ENCODE data around the gene DLG2.
"Not testable (repeated sequence)": the region's sequence is repeated elsewhere in the genome, so short reads cannot be mapped to it uniquely, and the experiment has no call there.

DLG2 gene

DNA sequence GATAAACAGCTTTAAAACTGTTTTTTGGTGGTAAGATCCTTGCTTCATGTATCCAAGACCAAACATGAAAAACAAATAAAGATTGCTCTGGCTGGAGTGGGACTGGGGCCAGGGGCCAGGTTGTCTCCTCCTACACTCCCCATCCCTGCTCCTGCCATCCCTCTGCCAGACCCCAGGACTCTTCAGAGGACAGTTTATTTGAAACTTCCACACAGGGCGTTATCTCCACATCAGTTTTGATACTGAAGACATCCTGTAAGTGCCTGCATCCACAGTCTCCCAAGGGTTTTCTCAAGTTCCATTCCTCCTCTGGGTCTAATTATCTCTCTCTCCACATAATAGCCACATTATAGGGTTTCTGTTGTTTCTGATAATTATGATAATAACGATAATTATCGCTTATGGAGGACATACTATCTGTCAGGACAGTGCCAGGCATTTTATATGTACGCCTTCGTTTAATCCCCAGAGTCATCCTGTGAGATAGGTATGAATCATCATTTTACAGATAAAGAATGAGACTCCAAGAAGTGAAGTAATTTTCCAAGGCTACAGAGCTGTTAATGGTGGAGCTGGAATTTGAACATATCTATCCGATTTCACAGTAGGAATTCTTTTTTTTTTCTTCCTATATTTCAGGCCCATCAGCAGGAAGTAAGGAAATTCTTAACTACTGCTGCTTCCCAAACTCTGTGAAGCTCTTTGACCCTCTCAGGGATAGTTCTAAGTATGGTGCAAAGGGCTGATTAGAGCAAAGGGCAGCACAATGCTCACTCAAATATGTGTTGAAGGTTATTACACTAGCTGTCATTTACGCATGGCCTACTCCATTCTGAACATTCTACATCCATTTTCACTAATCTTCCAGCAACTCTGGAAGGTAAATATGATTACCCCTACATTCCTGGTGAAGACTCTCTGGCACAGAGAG, 1852.9 kb downstream of the DLG2 start:
- no peak for DNase-seq (ENCODE audit: low spot score in 2 of 2)
- Mint-ChIP-seq H3K27ac (no peak overlapping the region), H3K4me1 (no peaks in the 10 kb centered on the region), H3K27me3 (peaks cover 10% of the 10 kb centered on the region), H3K9me3 (no peaks in the 10 kb centered on the region), H3K36me3 (no peaks in the 10 kb centered on the region), H3K4me3 (no peak overlapping the region)
- no peak for ATAC-seq (ENCODE audit: low read depth)

DNA sequence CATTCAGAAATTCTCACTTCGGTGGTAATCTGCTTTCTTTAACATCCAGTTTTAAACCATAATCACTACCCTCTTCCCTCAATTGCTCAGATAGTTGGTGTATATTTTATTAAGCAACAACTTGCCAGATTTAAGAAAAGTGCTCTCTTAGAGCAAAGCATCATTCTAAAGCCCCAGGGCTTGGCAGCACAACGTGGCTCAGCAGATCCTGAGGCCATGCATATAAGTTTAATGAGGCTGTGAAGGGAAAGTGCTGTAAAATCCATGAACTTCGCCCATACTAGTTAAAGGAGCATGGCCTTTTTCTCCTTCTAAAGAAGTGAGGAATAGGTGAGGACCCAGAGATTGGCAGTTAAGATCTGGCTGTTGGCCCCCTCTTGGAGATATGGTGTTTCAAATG, 1858.7 kb downstream of the DLG2 start:
- H3K9me3 Mint-ChIP-seq = no peaks in the 10 kb centered on the region
- ATAC-seq (ENCODE audit: low read depth) (no peak), DNase-seq (ENCODE audit: low spot score in 2 of 2) (no peak)
- H3K36me3 Mint-ChIP-seq = no peaks in the 10 kb centered on the region
- no peak overlapping the region for H3K4me3 Mint-ChIP-seq
- no peak overlapping the region for H3K27ac Mint-ChIP-seq
- peaks cover 5% of the 10 kb centered on the region for H3K27me3 Mint-ChIP-seq
- H3K4me1 Mint-ChIP-seq = no peaks in the 10 kb centered on the region

DNA sequence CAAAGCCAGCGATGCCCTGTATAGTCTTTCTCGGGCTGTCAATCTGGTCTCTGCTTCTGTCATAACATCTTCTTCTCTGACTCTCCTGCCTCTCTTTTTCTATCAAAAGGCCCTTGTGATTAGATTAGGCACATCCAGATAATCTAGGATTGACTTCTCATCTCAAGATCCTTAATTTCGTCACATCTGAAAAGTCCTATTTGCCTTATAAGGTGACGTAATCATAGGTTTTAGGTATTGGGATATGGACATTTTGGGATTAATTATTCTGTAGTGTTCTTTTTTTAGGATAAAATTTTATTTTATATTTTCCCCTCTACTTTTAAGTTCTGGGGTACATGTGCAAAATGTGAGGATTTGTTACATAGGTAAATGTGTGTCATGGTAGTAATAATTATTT, 1860.2 kb downstream of the DLG2 start:
- Mint-ChIP-seq H3K4me1 (no peaks in the 10 kb centered on the region), H3K9me3 (no peaks in the 10 kb centered on the region), H3K36me3 (no peaks in the 10 kb centered on the region), H3K4me3 (no peak overlapping the region), H3K27ac (no peak overlapping the region), H3K27me3 (peaks cover 6% of the 10 kb centered on the region)
- DNase-seq (ENCODE audit: low spot score in 2 of 2) = no peak
- no peak for ATAC-seq (ENCODE audit: low read depth)

DNA sequence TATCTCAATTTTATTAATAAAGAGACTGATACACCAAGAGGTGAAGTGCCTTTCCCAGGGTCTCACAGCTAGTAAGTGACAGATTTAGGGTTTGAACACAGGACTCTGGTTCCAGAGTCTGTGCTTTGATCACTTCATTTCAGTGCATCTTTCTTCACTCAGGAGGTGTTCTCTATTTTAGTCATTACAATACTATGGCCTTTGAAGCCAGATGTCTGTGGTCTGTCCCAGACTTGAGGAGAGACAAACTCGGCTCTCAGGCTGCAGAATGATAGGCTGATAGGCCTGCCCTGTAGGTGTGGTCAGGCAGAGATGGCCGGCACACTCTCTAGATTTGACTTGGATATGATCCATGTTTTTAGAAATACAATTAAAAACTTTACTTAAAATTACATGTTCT, 1862.5 kb downstream of the DLG2 start:
- DNase-seq (ENCODE audit: low spot score in 2 of 2) (no peak), ATAC-seq (ENCODE audit: low read depth) (no peak)
- no peaks in the 10 kb centered on the region for H3K36me3 Mint-ChIP-seq
- H3K4me3 Mint-ChIP-seq = no peak overlapping the region
- H3K4me1 Mint-ChIP-seq = no peaks in the 10 kb centered on the region
- H3K9me3 Mint-ChIP-seq = no peaks in the 10 kb centered on the region
- peaks cover 6% of the 10 kb centered on the region for H3K27me3 Mint-ChIP-seq
- no peak overlapping the region for H3K27ac Mint-ChIP-seq

DNA sequence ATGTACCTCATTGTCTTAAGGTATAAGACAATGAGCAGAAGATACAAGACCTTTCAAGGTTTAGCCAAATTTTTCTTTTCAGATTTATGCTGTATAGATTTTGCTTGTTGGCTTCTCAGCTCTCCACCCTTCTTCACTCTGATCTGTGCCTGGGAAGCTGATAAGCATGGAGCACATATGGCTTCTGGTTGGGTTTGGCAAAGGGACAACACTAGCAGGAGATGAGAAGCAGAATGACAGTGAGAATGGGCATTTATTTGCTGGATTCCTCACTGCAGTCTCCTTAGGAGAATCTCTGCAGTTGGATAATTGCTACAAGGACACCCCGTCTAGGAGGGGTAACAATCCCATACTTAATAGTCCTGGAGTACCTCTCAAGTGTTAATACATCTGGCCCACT, 1866.2 kb downstream of the DLG2 start:
- DNase-seq (ENCODE audit: low spot score in 2 of 2) (no peak), ATAC-seq (ENCODE audit: low read depth) (no peak)
- Mint-ChIP-seq H3K9me3 (no peaks in the 10 kb centered on the region), H3K4me1 (no peaks in the 10 kb centered on the region), H3K27ac (no peak overlapping the region), H3K27me3 (peaks cover 4% of the 10 kb centered on the region), H3K4me3 (no peak overlapping the region), H3K36me3 (no peaks in the 10 kb centered on the region)

DNA sequence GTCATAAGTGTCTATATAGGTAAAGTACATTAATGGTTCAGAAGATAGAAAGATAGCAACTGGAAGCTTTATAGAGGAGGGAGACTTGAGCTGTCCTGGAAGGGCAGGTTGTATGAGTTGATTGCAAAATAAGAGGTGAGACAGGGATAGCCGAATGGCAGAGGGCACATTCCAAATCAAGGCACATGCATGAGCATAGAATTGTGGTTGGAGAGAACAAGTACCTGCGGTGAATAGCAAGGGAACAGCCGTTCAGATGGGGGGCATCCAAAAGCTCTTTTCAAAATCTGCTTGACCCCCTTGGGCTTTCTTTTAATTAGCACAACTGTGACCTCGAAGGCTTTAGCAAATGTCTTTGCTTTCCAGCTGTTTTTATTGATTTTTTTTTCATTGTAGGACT, 1868.0 kb downstream of the DLG2 start:
- H3K9me3 Mint-ChIP-seq = no peaks in the 10 kb centered on the region
- H3K36me3 Mint-ChIP-seq = no peaks in the 10 kb centered on the region
- no peak for ATAC-seq (ENCODE audit: low read depth)
- H3K4me3 Mint-ChIP-seq = no peak overlapping the region
- H3K27ac Mint-ChIP-seq = no peak overlapping the region
- H3K27me3 Mint-ChIP-seq = peaks cover 4% of the 10 kb centered on the region
- DNase-seq (ENCODE audit: low spot score in 2 of 2) = no peak
- no peaks in the 10 kb centered on the region for H3K4me1 Mint-ChIP-seq

DNA sequence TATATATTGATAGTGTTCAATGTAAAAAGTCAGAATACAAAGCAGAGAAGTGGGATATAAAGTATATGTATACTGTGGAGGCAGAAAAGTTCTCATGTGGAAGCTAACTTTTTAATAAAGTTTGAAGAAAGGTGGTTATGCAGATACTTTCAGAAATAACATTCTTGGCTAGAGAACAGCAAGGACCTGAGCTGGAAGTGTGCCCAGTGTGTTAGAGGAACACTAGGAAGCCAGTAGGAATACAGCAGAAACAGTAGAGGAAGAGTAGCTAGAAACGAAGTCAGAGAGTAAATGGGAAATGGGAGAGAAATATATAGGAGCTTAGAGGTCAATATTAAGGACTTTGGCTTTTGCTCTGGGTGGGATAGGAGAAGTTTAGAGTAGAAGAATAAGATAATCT, 1876.1 kb downstream of the DLG2 start:
- H3K27ac Mint-ChIP-seq = no peak overlapping the region
- H3K27me3 Mint-ChIP-seq = peaks cover 13% of the 10 kb centered on the region
- H3K9me3 Mint-ChIP-seq = peaks cover 2% of the 10 kb centered on the region
- DNase-seq (ENCODE audit: low spot score in 2 of 2) = no peak
- no peaks in the 10 kb centered on the region for H3K36me3 Mint-ChIP-seq
- no peaks in the 10 kb centered on the region for H3K4me1 Mint-ChIP-seq
- ATAC-seq (ENCODE audit: low read depth) = no peak
- H3K4me3 Mint-ChIP-seq = no peak overlapping the region

DNA sequence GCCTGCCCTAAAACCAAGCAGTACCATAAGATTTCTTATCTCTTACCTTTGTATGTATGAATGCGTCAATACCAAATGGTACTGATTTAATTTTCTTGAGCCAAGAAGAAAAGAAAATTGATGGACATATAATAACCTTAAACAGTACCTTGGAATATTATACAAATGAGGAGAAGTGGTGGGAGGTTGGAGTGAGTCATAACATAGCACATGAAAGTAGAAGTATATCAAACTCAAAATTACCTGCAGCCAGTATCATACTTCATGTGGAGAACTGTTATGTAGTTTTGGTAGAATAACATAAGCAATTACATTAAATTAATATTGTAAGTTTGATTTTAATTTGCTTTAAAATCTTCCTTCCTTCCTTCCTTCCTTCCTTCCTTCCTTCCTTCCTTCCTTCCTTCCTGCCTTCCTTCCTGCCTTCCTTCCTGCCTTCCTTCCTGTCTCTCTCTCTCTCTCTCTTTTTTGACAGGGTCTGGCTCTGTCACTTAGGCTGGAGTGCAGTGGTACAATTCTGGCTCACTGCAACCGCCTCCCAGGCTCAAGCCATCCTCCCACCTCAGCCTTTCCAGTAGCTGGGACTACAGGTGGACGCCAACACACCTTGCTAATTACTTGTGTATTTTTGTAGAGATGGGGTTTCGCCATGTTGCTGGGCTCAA, 1880.1 kb downstream of the DLG2 start:
- DNase-seq (ENCODE audit: low spot score in 2 of 2) (no peak), ATAC-seq (ENCODE audit: low read depth) (no peak)
- Mint-ChIP-seq H3K36me3 (no peaks in the 10 kb centered on the region), H3K27ac (no peak overlapping the region), H3K4me3 (no peak overlapping the region), H3K9me3 (peaks cover 6% of the 10 kb centered on the region), H3K4me1 (no peaks in the 10 kb centered on the region), H3K27me3 (peaks cover 9% of the 10 kb centered on the region)

DNA sequence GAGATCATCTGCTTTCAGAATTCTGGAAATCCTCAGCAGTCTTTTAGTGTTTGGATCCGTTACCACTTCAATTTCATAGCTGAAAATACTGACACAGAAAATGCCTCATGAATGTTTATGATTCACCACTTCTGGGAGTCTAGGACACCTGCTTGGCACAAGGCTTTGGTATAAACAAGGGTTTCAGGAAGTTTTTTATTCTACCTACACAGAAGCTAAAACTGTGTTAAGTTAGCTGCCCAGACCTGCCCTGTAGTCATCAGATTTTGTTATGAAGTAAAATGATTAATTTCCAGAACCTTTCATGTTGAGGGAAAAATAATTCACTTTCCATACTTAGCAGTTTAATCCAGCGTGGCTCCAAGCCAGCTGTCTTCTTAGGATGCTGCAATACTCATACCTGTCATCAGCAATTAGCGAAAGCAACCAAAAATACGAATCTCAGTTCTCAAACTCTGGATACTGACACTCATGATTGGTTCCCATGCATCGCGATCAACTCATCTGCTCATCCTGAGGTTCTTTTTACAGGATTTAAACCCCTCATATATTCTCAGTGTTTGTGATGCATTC, 1882.4 kb downstream of the DLG2 start:
- Mint-ChIP-seq H3K27me3 (peaks cover 3% of the 10 kb centered on the region), H3K4me1 (no peaks in the 10 kb centered on the region), H3K4me3 (no peak overlapping the region), H3K9me3 (peaks cover 6% of the 10 kb centered on the region), H3K27ac (no peak overlapping the region), H3K36me3 (no peaks in the 10 kb centered on the region)
- ATAC-seq (ENCODE audit: low read depth) (no peak), DNase-seq (ENCODE audit: low spot score in 2 of 2) (no peak)

DNA sequence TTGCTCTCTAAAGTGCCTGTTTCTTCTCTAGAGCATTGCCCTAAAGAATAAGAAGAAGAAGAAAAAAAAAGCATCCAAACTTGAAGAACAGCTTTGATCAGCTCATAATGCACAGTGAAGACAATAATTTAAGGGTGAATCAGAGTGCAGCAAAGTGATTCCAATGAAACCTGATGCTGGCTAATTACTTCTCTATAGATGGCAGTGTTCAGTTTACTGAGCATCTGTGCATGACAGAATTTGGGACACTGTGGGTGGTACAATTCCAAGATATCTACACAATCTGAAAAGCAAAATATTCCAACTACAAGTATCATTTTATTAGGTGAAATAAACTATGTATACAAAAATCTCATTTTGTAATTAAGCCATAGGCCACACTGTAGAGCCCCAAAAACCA, 1890.5 kb downstream of the DLG2 start:
- no peaks in the 10 kb centered on the region for H3K4me1 Mint-ChIP-seq

DNA sequence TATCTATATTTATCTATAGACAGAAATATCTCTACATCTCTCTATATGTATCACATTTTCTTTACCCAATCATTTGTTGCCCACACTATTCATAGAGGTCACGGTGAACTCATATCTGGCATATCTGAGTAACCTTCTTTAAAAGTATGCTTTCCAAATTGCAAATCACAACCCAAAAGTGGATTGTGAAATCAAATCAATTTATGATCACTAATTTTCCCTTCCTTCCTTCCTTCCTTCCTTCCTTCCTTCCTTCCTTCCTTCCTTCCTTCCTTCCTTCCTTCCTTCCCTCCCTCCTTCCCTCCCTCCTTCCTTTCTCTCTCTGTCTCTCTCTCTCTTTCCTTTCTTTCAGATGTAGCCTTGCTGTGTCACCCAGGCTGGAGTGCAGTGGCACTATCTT, 1893.0 kb downstream of the DLG2 start:
- Mint-ChIP-seq H3K9me3 (no peaks in the 10 kb centered on the region), H3K4me3 (no peak overlapping the region), H3K27me3 (peaks cover 12% of the 10 kb centered on the region), H3K4me1 (no peaks in the 10 kb centered on the region), H3K36me3 (no peaks in the 10 kb centered on the region), H3K27ac (no peak overlapping the region)
- ATAC-seq (ENCODE audit: low read depth) (no peak), DNase-seq (ENCODE audit: low spot score in 2 of 2) (no peak)

More for the DNA sequence above, 1890.5 kb downstream of the DLG2 start:
- ATAC-seq (ENCODE audit: low read depth) (no peak), DNase-seq (ENCODE audit: low spot score in 2 of 2) (no peak)
- no peak overlapping the region for H3K27ac Mint-ChIP-seq
- H3K36me3 Mint-ChIP-seq = no peaks in the 10 kb centered on the region
- no peaks in the 10 kb centered on the region for H3K9me3 Mint-ChIP-seq
- no peak overlapping the region for H3K4me3 Mint-ChIP-seq
- peaks cover 13% of the 10 kb centered on the region for H3K27me3 Mint-ChIP-seq

DNA sequence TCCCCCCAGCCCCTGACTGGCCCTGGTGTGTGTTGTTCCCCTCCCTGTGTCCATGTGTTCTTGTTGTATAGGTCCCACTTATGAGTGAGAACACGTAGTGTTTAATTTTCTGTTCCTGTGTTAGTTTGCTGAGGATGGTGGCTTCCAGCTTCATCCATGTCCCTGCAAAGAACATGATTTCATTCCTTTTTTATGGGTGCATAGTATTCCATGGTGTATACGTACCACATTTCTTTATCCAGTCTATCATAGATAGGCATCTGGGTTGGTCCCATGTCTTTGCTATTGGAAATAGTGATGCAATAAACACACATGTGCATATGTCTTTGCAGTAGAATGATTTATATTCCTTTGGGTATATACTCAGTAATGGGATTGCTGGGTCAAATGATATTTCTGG, 1895.9 kb downstream of the DLG2 start:
- not testable (repeated sequence) for H3K4me1 Mint-ChIP-seq; H3K27ac Mint-ChIP-seq; ATAC-seq (ENCODE audit: low read depth); H3K9me3 Mint-ChIP-seq; H3K27me3 Mint-ChIP-seq; DNase-seq (ENCODE audit: low spot score in 2 of 2); H3K36me3 Mint-ChIP-seq; H3K4me3 Mint-ChIP-seq

DNA sequence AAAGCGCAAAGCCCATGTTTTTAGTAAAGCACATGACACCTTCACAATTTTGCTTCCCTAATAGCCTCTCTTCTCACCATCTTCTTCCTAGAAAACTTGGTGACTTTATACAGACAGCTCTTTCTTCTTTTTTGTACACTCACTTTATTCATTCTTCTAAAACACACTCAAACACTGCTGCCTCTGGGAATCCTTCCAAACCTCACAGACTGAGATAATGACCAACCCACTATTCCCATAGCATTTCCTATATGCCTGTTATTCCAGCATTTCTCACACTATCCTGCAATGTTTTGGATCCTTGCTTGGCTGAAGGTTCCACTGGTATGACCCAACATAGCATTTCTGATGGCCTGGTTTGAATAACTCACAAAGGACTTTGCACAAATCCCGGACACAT, 1898.9 kb downstream of the DLG2 start:
- Mint-ChIP-seq H3K27ac (no peak overlapping the region), H3K4me1 (peaks cover 20% of the 10 kb centered on the region), H3K27me3 (peaks cover 6% of the 10 kb centered on the region), H3K9me3 (no peaks in the 10 kb centered on the region), H3K4me3 (no peak overlapping the region), H3K36me3 (no peaks in the 10 kb centered on the region)
- ATAC-seq (ENCODE audit: low read depth) (no peak), DNase-seq (ENCODE audit: low spot score in 2 of 2) (no peak)

DNA sequence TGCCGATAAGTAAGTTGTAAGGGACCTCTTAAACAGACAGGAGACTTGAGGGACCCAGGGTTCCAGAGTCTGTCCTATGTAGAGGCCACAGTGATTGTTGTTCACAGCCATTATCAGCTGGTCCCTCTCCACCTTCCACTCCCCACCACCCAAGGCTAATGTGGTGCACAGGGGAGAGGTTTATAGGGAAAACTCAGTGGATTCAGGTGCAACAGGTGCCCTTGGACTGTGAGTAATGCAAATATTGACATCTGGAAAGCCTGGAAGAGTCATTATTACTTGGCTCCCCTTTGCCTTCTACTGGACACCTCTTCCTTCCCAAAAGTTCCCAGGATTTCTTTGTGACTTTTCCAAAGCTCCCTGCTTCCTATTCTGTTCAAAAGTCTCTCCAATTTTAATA, 1899.9 kb downstream of the DLG2 start:
- Mint-ChIP-seq H3K27ac (no peak overlapping the region), H3K36me3 (no peaks in the 10 kb centered on the region), H3K27me3 (peaks cover 6% of the 10 kb centered on the region), H3K9me3 (no peaks in the 10 kb centered on the region), H3K4me3 (no peak overlapping the region), H3K4me1 (peaks cover 20% of the 10 kb centered on the region)
- no peak for DNase-seq (ENCODE audit: low spot score in 2 of 2)
- ATAC-seq (ENCODE audit: low read depth) = no peak

Data from memory B cell (primary cell).